ENCODE data around the gene CMTM1. TPM values are rescaled to one million over a fixed set of nuclear protein-coding genes. Genes with fewer than 3 reads are reported as not detected.

CMTM1 gene
- total RNA-seq, 1 experiment from 2014 or later = 5.6 TPM

GRCh38 chr16:66522816-66523590, 43.2 kb upstream of the CMTM1 start:
- CTCF ChIA-PET = no interaction called here
- no peak overlapping the region for H3K4me3 ChIP-seq (ENCODE audit: low read depth, low read length)
- POLR2A ChIA-PET = no interaction called here
- H3K36me3 ChIP-seq (ENCODE audit: control insufficient read depth, insufficient read depth, low read length) = no peaks in the 10 kb centered on the region; the same call in 1 of the 2 replicates
- H3K27ac Mint-ChIP-seq (ENCODE audit: unreplicated experiment) = no peak overlapping the region
- H3K27me3 ChIP-seq (replicated peaks; ENCODE audit: control insufficient read depth, insufficient read depth, low read length) = no peaks in the 10 kb centered on the region
- no peaks in the 10 kb centered on the region for H3K4me1 Mint-ChIP-seq (ENCODE audit: low read depth, unreplicated experiment)
- H3K9me3 Mint-ChIP-seq (ENCODE audit: unreplicated experiment) = no peaks in the 10 kb centered on the region
- TF ChIP-seq CTCF (IDR thresholded peaks at IDR 0.05; ENCODE audit: insufficient read depth in 1 of 2, low read depth in 1 of 2, low read length in 1 of 2, severe bottlenecking in 1 of 2, unreplicated experiment in 1 of 2) = no peak
- H3K4me3 Mint-ChIP-seq (ENCODE audit: unreplicated experiment) = no peak overlapping the region
- peaks cover 2% of the 10 kb centered on the region for H3K4me1 ChIP-seq
- no peaks in the 10 kb centered on the region for H3K36me3 Mint-ChIP-seq (ENCODE audit: insufficient read depth, unreplicated experiment)
- no peak for DNase-seq
- BruUV-seq (replicated peaks) = no TSS peak
- intact Hi-C loops (cut with micrococcal nuclease; ENCODE audit: unreplicated experiment) = no loop called here
- no peaks in the 10 kb centered on the region for H3K27me3 Mint-ChIP-seq (ENCODE audit: insufficient read depth, unreplicated experiment)
- no peaks in the 10 kb centered on the region for H3K9me3 ChIP-seq

- no peak for TF ChIP-seq CTCF (IDR thresholded peaks at IDR 0.05; ENCODE audit: insufficient read depth in 1 of 2, low read depth in 1 of 2, low read length in 1 of 2, severe bottlenecking in 1 of 2, unreplicated experiment in 1 of 2)
- H3K9me3 Mint-ChIP-seq (ENCODE audit: unreplicated experiment) = no peaks in the 10 kb centered on the region
- H3K4me3 Mint-ChIP-seq (ENCODE audit: unreplicated experiment) = no peak overlapping the region
- no peaks in the 10 kb centered on the region for H3K36me3 Mint-ChIP-seq (ENCODE audit: insufficient read depth, unreplicated experiment)
- H3K4me1 ChIP-seq = no peaks in the 10 kb centered on the region
- BruUV-seq (replicated peaks) = no TSS peak
- H3K4me3 ChIP-seq (ENCODE audit: low read depth, low read length) = no peak overlapping the region
- H3K27me3 ChIP-seq (replicated peaks; ENCODE audit: control insufficient read depth, insufficient read depth, low read length) = no peaks in the 10 kb centered on the region
- H3K4me1 Mint-ChIP-seq (ENCODE audit: low read depth, unreplicated experiment) = no peaks in the 10 kb centered on the region
- ChIA-PET POLR2A (no interaction called here), CTCF (no interaction called here)
- H3K9me3 ChIP-seq = no peaks in the 10 kb centered on the region
- no peak overlapping the region for H3K27ac Mint-ChIP-seq (ENCODE audit: unreplicated experiment)
- no peak for DNase-seq
- H3K27me3 Mint-ChIP-seq (ENCODE audit: insufficient read depth, unreplicated experiment) = no peaks in the 10 kb centered on the region
- H3K36me3 ChIP-seq (ENCODE audit: control insufficient read depth, insufficient read depth, low read length) = peaks cover 1% of the 10 kb centered on the region; the same call in 1 of the 2 replicates
- intact Hi-C loops (cut with micrococcal nuclease; ENCODE audit: unreplicated experiment) = no loop called here
These were observed 42.3 kb upstream of the CMTM1 start for GRCh38 chr16:66523861-66524354.

- intact Hi-C loops (cut with micrococcal nuclease; ENCODE audit: unreplicated experiment) = no loop called here
- H3K27me3 Mint-ChIP-seq (ENCODE audit: insufficient read depth, unreplicated experiment) = no peaks in the 10 kb centered on the region
- ChIA-PET CTCF (no interaction called here), POLR2A (no interaction called here)
- no peak overlapping the region for H3K4me3 Mint-ChIP-seq (ENCODE audit: unreplicated experiment)
- Histone ChIP-seq H3K27me3 (replicated peaks; ENCODE audit: control insufficient read depth, insufficient read depth, low read length) (no peaks in the 10 kb centered on the region), H3K36me3 (ENCODE audit: control insufficient read depth, insufficient read depth, low read length) (0 out of 2 replicates have a peak, but pooled peaks cover 1% of the 10 kb centered on the region), H3K4me1 (no peaks in the 10 kb centered on the region), H3K9me3 (no peaks in the 10 kb centered on the region), H3K4me3 (ENCODE audit: low read depth, low read length) (no peak overlapping the region)
- no peaks in the 10 kb centered on the region for H3K9me3 Mint-ChIP-seq (ENCODE audit: unreplicated experiment)
- DNase-seq = no peak
- no peaks in the 10 kb centered on the region for H3K36me3 Mint-ChIP-seq (ENCODE audit: insufficient read depth, unreplicated experiment)
- no peak overlapping the region for H3K27ac Mint-ChIP-seq (ENCODE audit: unreplicated experiment)
- TF ChIP-seq CTCF (IDR thresholded peaks at IDR 0.05; ENCODE audit: insufficient read depth in 1 of 2, low read depth in 1 of 2, low read length in 1 of 2, severe bottlenecking in 1 of 2, unreplicated experiment in 1 of 2) = no peak
- BruUV-seq (replicated peaks) = no TSS peak
- H3K4me1 Mint-ChIP-seq (ENCODE audit: low read depth, unreplicated experiment) = no peaks in the 10 kb centered on the region
These were observed 41.6 kb upstream of the CMTM1 start for GRCh38 chr16:66524601-66525164.
